Measurements from ENCODE around the gene SPACA9. TPM values are rescaled to one million over a fixed set of nuclear protein-coding genes. Genes with fewer than 3 reads are reported as not detected.

The SPACA9 gene
- polyA plus RNA-seq, 6 donors from 2014 or later, result 1.9 to 5.8 (median 3.5) TPM

GRCh38 chr9:132887181-132888120 is 8.8 kb downstream of the SPACA9 start:
- Mint-ChIP-seq H3K9me3 (no peaks in the 10 kb centered on the region), H3K36me3 (no peaks in the 10 kb centered on the region), H3K4me1 (peaks cover 32 to 58% (median 45%) of the 10 kb centered on the region in 3 donors), H3K27ac (peak overlapping the region in 2 of 6 donors; percentile 15 to 85), H3K4me3 (peak overlapping the region in 7 of 8 donors; percentile 38 to 95 (median 81)), H3K27me3 (no peaks in the 10 kb centered on the region)
- ATAC-seq (ENCODE audit: low read depth in 2 of 2) (no peak), DNase-seq (no peak)

- ATAC-seq (ENCODE audit: low read depth in 2 of 2), result peak; percentile 2 to 17
- Mint-ChIP-seq H3K36me3 (no peaks in the 10 kb centered on the region), H3K4me3 (peak overlapping the region; percentile 80 to 95 (median 86)), H3K4me1 (peaks cover 32 to 58% (median 50%) of the 10 kb centered on the region in 3 donors), H3K9me3 (no peaks in the 10 kb centered on the region), H3K27me3 (no peaks in the 10 kb centered on the region), H3K27ac (peak overlapping the region; percentile 79 to 98 (median 90))
- DNase-seq, result no peak
These were observed 9.5 kb downstream of the SPACA9 start for GRCh38 chr9:132888151-132888550.

GRCh38 chr9:132892400-132892799 is 13.7 kb downstream of the SPACA9 start:
- Mint-ChIP-seq H3K36me3 (peaks cover 18 to 21% of the 10 kb centered on the region in 2 donors), H3K9me3 (no peaks in the 10 kb centered on the region), H3K27ac (peak overlapping the region in 2 of 6 donors; percentile 7 to 18), H3K27me3 (no peaks in the 10 kb centered on the region), H3K4me3 (no peak overlapping the region), H3K4me1 (peaks cover 12 to 39% (median 36%) of the 10 kb centered on the region in 3 donors)
- ATAC-seq (ENCODE audit: low read depth in 2 of 2), result no peak
- DNase-seq, result no peak

GRCh38 chr9:132894346-132894745 is 15.6 kb downstream of the SPACA9 start:
- ATAC-seq (ENCODE audit: low read depth in 2 of 2) (no peak), DNase-seq (no peak)
- Mint-ChIP-seq H3K9me3 (no peaks in the 10 kb centered on the region), H3K4me3 (no peak overlapping the region), H3K27me3 (no peaks in the 10 kb centered on the region), H3K4me1 (peaks cover 0 to 21% (median 17%) of the 10 kb centered on the region in 3 donors), H3K36me3 (peaks cover 21 to 22% of the 10 kb centered on the region in 2 donors), H3K27ac (peak overlapping the region in 1 of 6 donors; percentile 39)

- Mint-ChIP-seq H3K9me3 (no peaks in the 10 kb centered on the region), H3K4me3 (no peak overlapping the region), H3K27ac (peak overlapping the region in 2 of 6 donors; percentile 6 to 73), H3K4me1 (peaks cover 0 to 16% (median 10%) of the 10 kb centered on the region in 3 donors), H3K36me3 (peaks cover 21 to 22% of the 10 kb centered on the region in 2 donors), H3K27me3 (no peaks in the 10 kb centered on the region)
- ATAC-seq (ENCODE audit: low read depth in 2 of 2), result no peak
- DNase-seq, result no peak
These were observed 16.5 kb downstream of the SPACA9 start for GRCh38 chr9:132894862-132895835.

- Mint-ChIP-seq H3K27ac (peak overlapping the region in 3 of 6 donors; percentile 44 to 76 (median 74)), H3K4me1 (peaks cover 0 to 8% (median 2%) of the 10 kb centered on the region in 3 donors), H3K27me3 (no peaks in the 10 kb centered on the region), H3K9me3 (no peaks in the 10 kb centered on the region), H3K4me3 (no peak overlapping the region), H3K36me3 (peaks cover 21 to 22% of the 10 kb centered on the region in 2 donors)
- ATAC-seq (ENCODE audit: low read depth in 2 of 2), result no peak
- DNase-seq, result no peak
These were observed 17.6 kb downstream of the SPACA9 start for GRCh38 chr9:132896264-132896663.

- Mint-ChIP-seq H3K4me1 (peaks cover 2 to 8% (median 5%) of the 10 kb centered on the region in 3 donors), H3K36me3 (peaks cover 21 to 22% of the 10 kb centered on the region in 2 donors), H3K27me3 (no peaks in the 10 kb centered on the region), H3K27ac (no peak overlapping the region), H3K9me3 (no peaks in the 10 kb centered on the region), H3K4me3 (no peak overlapping the region)
- DNase-seq (no peak), ATAC-seq (ENCODE audit: low read depth in 2 of 2) (no peak)
These were observed 18.2 kb downstream of the SPACA9 start for GRCh38 chr9:132896906-132897305.

- Mint-ChIP-seq H3K27ac (peak overlapping the region in 1 of 6 donors; percentile 68), H3K27me3 (no peaks in the 10 kb centered on the region), H3K36me3 (peaks cover 21 to 29% of the 10 kb centered on the region in 2 donors), H3K4me1 (peaks cover 4 to 7% (median 6%) of the 10 kb centered on the region in 3 donors), H3K9me3 (no peaks in the 10 kb centered on the region), H3K4me3 (no peak overlapping the region)
- no peak for ATAC-seq (ENCODE audit: low read depth in 2 of 2)
- no peak for DNase-seq
These were observed 19.4 kb downstream of the SPACA9 start for GRCh38 chr9:132898051-132898450.

GRCh38 chr9:132901858-132902831 is 23.4 kb downstream of the SPACA9 start:
- Mint-ChIP-seq H3K4me3 (peak overlapping the region in 1 of 8 donors; percentile 1), H3K27ac (peak overlapping the region in 3 of 6 donors; percentile 18 to 95 (median 73)), H3K4me1 (peaks cover 0 to 7% (median 4%) of the 10 kb centered on the region in 3 donors), H3K36me3 (peaks cover 5 to 11% of the 10 kb centered on the region in 2 donors), H3K9me3 (no peaks in the 10 kb centered on the region), H3K27me3 (no peaks in the 10 kb centered on the region)
- peak; percentile 98 for ATAC-seq (ENCODE audit: low read depth in 2 of 2)
- peak; percentile 74 for DNase-seq

- H3K36me3 Mint-ChIP-seq, result peaks cover 0 to 7% of the 10 kb centered on the region in 2 donors
- peak overlapping the region in 1 of 8 donors; percentile 37 for H3K4me3 Mint-ChIP-seq
- H3K9me3 Mint-ChIP-seq, result no peaks in the 10 kb centered on the region
- ATAC-seq (ENCODE audit: low read depth in 2 of 2) (no peak), DNase-seq (no peak)
- H3K4me1 Mint-ChIP-seq, result peaks cover 0 to 7% (median 4%) of the 10 kb centered on the region in 3 donors
- H3K27ac Mint-ChIP-seq, result peak overlapping the region in 2 of 6 donors; percentile 40 to 46
- H3K27me3 Mint-ChIP-seq, result no peaks in the 10 kb centered on the region
These were observed 25.1 kb downstream of the SPACA9 start for GRCh38 chr9:132903574-132904492.

- Mint-ChIP-seq H3K4me1 (peaks cover 0 to 7% (median 4%) of the 10 kb centered on the region in 3 donors), H3K27ac (no peak overlapping the region), H3K4me3 (no peak overlapping the region), H3K27me3 (no peaks in the 10 kb centered on the region), H3K36me3 (peaks cover 7 to 13% of the 10 kb centered on the region in 2 donors), H3K9me3 (no peaks in the 10 kb centered on the region)
- no peak for ATAC-seq (ENCODE audit: low read depth in 2 of 2)
- no peak for DNase-seq
These were observed 27.0 kb downstream of the SPACA9 start for GRCh38 chr9:132905726-132906125.

All from naive B cell (primary cell).